Brain microvascular endothelial cell (primary cell): ENCODE results near the gene MCC.

Experiments used
- DNase-seq: peaks from one replicate; pipeline ENCODE4 v3.0.0-alpha.2; 2020
- H3K27ac ChIP-seq: fragments of 250-450 bp; sonication (Bioruptor Pico); 2 replicates; pipeline ENCODE4 v1.5.1; 2020; ENCODE audit warnings: mild to moderate bottlenecking, moderate library complexity
- H3K27me3 ChIP-seq: fragments of 250-450 bp; sonication (Bioruptor Pico); replicated peaks from 2 replicates; pipeline ENCODE4 v1.5.1; 2020; ENCODE audit warnings: mild to moderate bottlenecking
- H3K36me3 ChIP-seq: fragments of 250-450 bp; sonication (Bioruptor Pico); replicated peaks from 2 replicates; pipeline ENCODE4 v1.5.1; 2020; ENCODE audit warnings: mild to moderate bottlenecking
- H3K4me3 ChIP-seq: 2 replicates; pipeline ENCODE4 v1.5.1; 2011; ENCODE audit warnings: low read depth, mild to moderate bottlenecking, control low read depth, low read length, moderate library complexity
- in situ Hi-C: cut with HindIII; loops from 2 replicates; pipeline ENCODE4 v1.10.0; 2017; ENCODE audit warnings: low sequenced_read_pairs, low pct_ligation_motif_present
- TF ChIP-seq, protein P1 (sequence below): IDR thresholded peaks from 2 replicates; pipeline ENCODE4 v1.5.1; 2011; ENCODE audit warnings: low read depth, mild to moderate bottlenecking, moderate library complexity, low read length, control low read depth, inconsistent platforms; ENCODE audit errors: missing control alignments

Gene MCC

DNA sequence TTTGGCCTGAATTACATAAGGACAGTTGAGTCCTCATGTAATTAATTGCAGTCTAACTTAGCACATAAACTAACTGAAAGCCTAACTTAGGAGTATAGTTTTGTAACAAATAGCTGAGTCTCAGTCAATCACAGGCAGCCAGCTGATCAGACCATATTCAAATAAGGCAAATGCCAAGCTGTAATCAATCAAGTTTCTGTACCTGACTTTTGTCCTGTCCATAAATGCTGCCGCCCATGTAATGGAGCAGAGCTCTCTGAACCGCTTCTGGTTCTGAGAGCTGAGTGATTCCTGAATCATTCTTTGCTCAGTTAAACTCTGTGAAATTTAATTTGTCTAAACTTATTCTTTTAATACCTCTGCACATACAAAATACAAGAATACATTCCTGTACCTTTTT, 158.3 kb downstream of the MCC start:
- Histone ChIP-seq H3K27me3 (no peaks in the 10 kb centered on the region), H3K36me3 (no peaks in the 10 kb centered on the region), H3K27ac (no peak overlapping the region), H3K4me3 (no peak overlapping the region)
- TF ChIP-seq, protein P1, sequence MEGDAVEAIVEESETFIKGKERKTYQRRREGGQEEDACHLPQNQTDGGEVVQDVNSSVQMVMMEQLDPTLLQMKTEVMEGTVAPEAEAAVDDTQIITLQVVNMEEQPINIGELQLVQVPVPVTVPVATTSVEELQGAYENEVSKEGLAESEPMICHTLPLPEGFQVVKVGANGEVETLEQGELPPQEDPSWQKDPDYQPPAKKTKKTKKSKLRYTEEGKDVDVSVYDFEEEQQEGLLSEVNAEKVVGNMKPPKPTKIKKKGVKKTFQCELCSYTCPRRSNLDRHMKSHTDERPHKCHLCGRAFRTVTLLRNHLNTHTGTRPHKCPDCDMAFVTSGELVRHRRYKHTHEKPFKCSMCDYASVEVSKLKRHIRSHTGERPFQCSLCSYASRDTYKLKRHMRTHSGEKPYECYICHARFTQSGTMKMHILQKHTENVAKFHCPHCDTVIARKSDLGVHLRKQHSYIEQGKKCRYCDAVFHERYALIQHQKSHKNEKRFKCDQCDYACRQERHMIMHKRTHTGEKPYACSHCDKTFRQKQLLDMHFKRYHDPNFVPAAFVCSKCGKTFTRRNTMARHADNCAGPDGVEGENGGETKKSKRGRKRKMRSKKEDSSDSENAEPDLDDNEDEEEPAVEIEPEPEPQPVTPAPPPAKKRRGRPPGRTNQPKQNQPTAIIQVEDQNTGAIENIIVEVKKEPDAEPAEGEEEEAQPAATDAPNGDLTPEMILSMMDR, result no peak
- in situ Hi-C loops, result loop anchor here (25.0 kb wide), 1 partner anchor 182 kb away; the partner anchor contains the start of gene YTHDC2
- no peak for DNase-seq

DNA sequence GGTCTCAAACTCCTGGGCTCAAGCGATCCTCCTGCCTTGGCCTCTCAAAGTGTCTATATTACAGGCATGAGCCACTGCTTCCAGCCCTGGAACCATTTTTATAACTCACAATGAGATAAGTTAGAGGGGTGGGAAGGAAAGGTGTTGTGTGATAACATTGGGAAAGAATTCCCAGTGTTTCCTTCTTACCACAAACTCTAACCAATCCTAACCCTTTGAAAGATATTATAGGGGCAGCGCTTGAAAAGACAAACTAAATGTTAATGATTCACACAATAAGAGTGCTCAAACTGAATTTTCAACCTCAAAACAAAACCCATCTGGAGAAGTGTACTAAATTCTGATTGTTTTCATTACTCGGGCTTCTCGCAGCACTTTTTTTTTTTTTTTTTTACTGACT, 163.2 kb downstream of the MCC start:
- Histone ChIP-seq H3K4me3 (no peak overlapping the region), H3K27ac (no peak overlapping the region), H3K36me3 (no peaks in the 10 kb centered on the region), H3K27me3 (no peaks in the 10 kb centered on the region)
- TF ChIP-seq, protein P1, result no peak
- in situ Hi-C loops, result loop anchor here (25.0 kb wide), 1 partner anchor 187 kb away; the partner anchor contains the start of gene YTHDC2
- DNase-seq, result no peak

DNA sequence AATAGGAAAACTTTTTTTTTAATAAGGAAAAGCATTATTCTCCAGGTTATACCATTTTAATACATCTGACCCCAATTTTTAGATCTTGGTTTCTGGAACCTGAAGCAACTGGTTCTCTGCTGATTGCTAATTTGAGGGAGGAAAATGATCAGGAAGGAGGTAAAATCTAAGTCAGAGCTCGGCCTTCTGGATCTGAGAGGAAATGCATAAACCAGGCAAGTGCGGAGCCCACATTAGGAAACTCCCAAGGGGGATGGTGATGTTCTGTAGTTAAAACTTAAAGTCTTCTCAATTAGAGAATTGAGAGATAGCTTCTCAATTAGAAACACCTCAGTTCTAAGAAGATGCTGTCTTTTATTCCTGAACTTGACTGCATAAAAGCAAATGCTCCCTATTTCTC, 167.0 kb downstream of the MCC start:
- TF ChIP-seq, protein P1, result no peak
- Histone ChIP-seq H3K36me3 (no peaks in the 10 kb centered on the region), H3K27ac (no peak overlapping the region), H3K27me3 (no peaks in the 10 kb centered on the region), H3K4me3 (no peak overlapping the region)
- in situ Hi-C loops, result no loop called here
- no peak for DNase-seq

- TF ChIP-seq, protein P1, result no peak
- Histone ChIP-seq H3K27ac (no peak overlapping the region), H3K4me3 (no peak overlapping the region), H3K27me3 (no peaks in the 10 kb centered on the region), H3K36me3 (no peaks in the 10 kb centered on the region)
- in situ Hi-C loops, result no loop called here
- DNase-seq, result no peak
Measured at GRCh38 chr5:113320273-113320780, 167.9 kb downstream of the MCC start.

- in situ Hi-C loops, result no loop called here
Measured at GRCh38 chr5:113319256-113320053, 168.8 kb downstream of the MCC start.

More at GRCh38 chr5:113319256-113320053, 168.8 kb downstream of the MCC start:
- no peaks in the 10 kb centered on the region for H3K36me3 ChIP-seq
- H3K27ac ChIP-seq, result no peak overlapping the region
- no peak overlapping the region for H3K4me3 ChIP-seq
- DNase-seq, result no peak
- no peaks in the 10 kb centered on the region for H3K27me3 ChIP-seq
- TF ChIP-seq, protein P1, result no peak
